Coronary artery (tissue), 2 donors: Measurements from ENCODE around the gene SYTL1.
A peak's percentile ranks its signal among the peaks of the same experiment; 100 is the strongest.

Source experiments
- DNase-seq: peaks from one replicate; pipeline ENCODE4 v3.0.0-alpha.2; 2017; ENCODE audit warnings: low spot score
- H3K27ac ChIP-seq, 2 donors: fragments of 200-600 bp; sonication (generic); one replicate each; pipeline ENCODE4 v1.5.1; 2016 to 2019
- H3K4me3 ChIP-seq: fragments of 200-600 bp; sonication (generic); 2 replicates; pipeline ENCODE4 v1.5.1; 2016; ENCODE audit warnings: mild to moderate bottlenecking, moderate library complexity
- TF ChIP-seq, protein P1 (sequence below): fragments of 200-600 bp; sonication (generic); IDR thresholded peaks from one replicate; pipeline ENCODE4 v1.5.1; 2019; ENCODE audit warnings: antibody characterized with exemption

Gene SYTL1

DNA sequence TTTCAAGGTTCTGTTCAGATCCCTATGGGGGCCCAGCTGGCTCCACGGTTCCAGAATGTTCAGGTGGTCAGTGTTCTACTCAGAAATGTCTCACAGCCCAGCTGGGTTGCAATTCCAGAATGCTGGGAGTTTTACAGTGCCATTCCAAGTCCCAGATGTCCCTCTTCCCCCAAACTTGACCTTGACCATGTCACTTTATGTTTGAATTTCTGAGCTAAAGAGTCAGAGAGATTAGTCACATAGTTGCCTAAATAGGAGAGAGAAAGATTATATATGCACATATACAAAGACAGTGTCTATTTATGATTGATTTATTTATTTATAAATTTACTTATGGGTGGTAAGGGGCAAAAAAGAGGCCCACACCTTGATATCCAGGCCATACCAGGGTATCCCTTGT lies 53.1 kb downstream of the SYTL1 start:
- TF ChIP-seq, protein P1, sequence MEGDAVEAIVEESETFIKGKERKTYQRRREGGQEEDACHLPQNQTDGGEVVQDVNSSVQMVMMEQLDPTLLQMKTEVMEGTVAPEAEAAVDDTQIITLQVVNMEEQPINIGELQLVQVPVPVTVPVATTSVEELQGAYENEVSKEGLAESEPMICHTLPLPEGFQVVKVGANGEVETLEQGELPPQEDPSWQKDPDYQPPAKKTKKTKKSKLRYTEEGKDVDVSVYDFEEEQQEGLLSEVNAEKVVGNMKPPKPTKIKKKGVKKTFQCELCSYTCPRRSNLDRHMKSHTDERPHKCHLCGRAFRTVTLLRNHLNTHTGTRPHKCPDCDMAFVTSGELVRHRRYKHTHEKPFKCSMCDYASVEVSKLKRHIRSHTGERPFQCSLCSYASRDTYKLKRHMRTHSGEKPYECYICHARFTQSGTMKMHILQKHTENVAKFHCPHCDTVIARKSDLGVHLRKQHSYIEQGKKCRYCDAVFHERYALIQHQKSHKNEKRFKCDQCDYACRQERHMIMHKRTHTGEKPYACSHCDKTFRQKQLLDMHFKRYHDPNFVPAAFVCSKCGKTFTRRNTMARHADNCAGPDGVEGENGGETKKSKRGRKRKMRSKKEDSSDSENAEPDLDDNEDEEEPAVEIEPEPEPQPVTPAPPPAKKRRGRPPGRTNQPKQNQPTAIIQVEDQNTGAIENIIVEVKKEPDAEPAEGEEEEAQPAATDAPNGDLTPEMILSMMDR, result no peak
- Histone ChIP-seq H3K27ac (no peak overlapping the region), H3K4me3 (no peak overlapping the region)
- no peak for DNase-seq

- no peak overlapping the region for H3K27ac ChIP-seq
- no peak for DNase-seq
These were observed 53.8 kb downstream of the SYTL1 start for GRCh38 chr1:27395441-27396195.

GRCh38 chr1:27397110-27397509 lies 55.3 kb downstream of the SYTL1 start:
- TF ChIP-seq, protein P1, result no peak
- Histone ChIP-seq H3K27ac (no peak overlapping the region), H3K4me3 (no peak overlapping the region)
- no peak for DNase-seq

More at GRCh38 chr1:27395441-27396195, 53.8 kb downstream of the SYTL1 start:
- no peak overlapping the region for H3K4me3 ChIP-seq
- TF ChIP-seq, protein P1, result peak; percentile 94

GRCh38 chr1:27397749-27398148 lies 55.9 kb downstream of the SYTL1 start:
- TF ChIP-seq, protein P1, result no peak
- Histone ChIP-seq H3K27ac (no peak overlapping the region), H3K4me3 (no peak overlapping the region)
- DNase-seq, result no peak

DNA sequence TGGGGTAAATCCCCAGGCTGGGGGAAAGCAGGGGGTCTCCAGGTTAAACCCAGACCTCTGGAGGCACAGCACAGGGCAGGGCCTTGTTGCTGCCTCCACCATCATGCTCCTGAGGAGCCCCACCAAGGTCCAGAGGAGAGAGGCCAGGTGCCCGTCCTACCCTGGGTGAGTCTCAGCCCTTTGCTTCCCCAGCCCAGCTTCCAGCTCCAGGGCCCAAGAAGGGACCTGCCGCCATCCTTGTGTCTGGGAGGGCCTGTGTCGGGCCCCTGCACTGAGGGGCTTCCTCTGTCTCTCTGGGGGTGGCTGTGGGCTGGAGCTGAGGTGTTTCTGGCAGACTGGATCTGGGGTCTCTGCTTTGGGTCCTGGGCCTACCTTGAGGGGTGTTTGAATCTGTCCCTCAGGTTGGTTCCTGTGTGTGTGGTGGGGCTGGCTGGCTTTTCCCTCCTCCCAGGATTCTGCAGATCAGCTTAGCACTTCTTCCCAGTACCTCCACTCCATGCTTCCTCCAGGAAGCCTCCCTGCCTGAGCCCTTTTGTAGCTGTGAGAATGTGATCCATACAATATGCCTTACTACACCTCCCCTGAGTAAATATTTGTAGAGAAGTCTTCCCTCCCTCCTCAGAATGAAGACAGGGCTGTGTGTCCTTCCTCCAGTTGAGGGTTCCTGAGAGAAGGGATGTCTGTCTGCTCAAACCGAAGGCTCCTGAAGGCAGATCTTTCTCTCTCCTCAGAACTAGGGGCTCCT lies 56.8 kb downstream of the SYTL1 start:
- H3K4me3 ChIP-seq, result no peak overlapping the region
- DNase-seq, result no peak
- TF ChIP-seq, protein P1, result no peak
- H3K27ac ChIP-seq, result no peak overlapping the region

DNA sequence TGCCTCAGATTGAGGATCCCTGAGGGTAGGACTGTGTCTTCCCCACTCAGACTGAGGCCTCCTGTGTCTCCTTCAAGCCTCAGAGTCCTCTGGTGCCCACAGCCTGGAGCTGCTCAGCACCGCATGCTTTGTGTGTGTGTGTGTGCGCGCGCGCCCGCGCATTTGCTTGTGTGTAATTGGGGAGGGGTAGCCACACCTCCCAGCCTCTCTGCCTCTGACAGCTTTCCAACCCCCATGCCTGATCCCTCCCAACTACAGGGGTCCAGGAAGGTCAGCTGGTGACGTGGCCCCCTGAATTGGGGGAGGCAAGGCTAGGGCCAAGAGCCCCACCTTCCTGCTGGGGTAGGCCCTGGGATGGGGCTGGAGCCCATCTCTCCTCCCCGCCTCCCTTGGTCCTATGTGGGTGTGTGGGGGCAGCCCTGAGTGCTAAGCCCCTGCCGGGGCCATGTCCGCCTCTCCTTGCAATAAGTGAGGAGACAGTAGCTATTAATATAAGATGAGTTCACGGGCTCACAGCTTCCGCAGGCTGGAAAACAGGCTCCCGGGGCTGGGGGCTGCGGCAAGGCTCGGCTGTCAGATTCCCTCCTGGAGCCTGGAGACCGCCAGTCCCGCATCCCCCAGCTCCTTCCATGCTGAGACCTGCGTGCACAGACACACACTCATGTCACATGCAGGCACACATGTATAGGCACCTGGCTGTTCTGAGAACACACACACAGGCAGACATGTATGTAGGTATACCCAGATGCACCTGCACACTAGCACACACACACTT lies 57.6 kb downstream of the SYTL1 start:
- DNase-seq, result no peak
- TF ChIP-seq, protein P1, result no peak
- no peak overlapping the region for H3K4me3 ChIP-seq
- no peak overlapping the region for H3K27ac ChIP-seq
